Activated T-cell treated with anti-CD3 and anti-CD28 coated beads, Interleukin-2, amount 50 U/mL, for 72 hours (primary cell): ENCODE data around the gene KIF26A. TPM values are rescaled to one million over a fixed set of nuclear protein-coding genes. Genes with fewer than 3 reads are reported as not detected.

ENCODE experiments used
- ATAC-seq, 2 donors: fragments of 150-1000 bp; cut with Tn5 transposase; replicated peaks in 1 of 2; 2 replicates each; pipeline ENCODE4 v1.10.0; 2021; ENCODE audit warnings: moderate library complexity in 2 of 2, mild to moderate bottlenecking in 1 of 2
- DNase-seq, 2 donors: peaks; one replicate each; pipeline ENCODE4 v3.0.0; 2021 to 2022; ENCODE audit warnings: mixed read lengths in 1 of 2
- H3K27ac Mint-ChIP-seq: one replicate; pipeline ENCODE4 v1.8.0; 2022; ENCODE audit warnings: mild to moderate bottlenecking, moderate library complexity, mixed read lengths
- H3K27me3 Mint-ChIP-seq: one replicate; pipeline ENCODE4 v1.8.0; 2022; ENCODE audit warnings: low read depth, mixed read lengths
- H3K36me3 Mint-ChIP-seq, 2 donors: one replicate each; pipeline ENCODE4 v1.8.0; 2022; ENCODE audit warnings: mixed read lengths in 2 of 2, mild to moderate bottlenecking in 1 of 2; ENCODE audit not compliant: insufficient read depth in 2 of 2
- H3K4me1 Mint-ChIP-seq: one replicate; pipeline ENCODE4 v1.8.0; 2022; ENCODE audit warnings: low read depth, mixed read lengths
- H3K4me3 Mint-ChIP-seq, 2 donors: one replicate each; pipeline ENCODE4 v1.8.0; 2022; ENCODE audit warnings: mild to moderate bottlenecking in 2 of 2, mixed read lengths in 2 of 2, moderate library complexity in 2 of 2
- H3K9me3 Mint-ChIP-seq, 2 donors: one replicate each; pipeline ENCODE4 v1.8.0; 2022; ENCODE audit warnings: mixed read lengths in 2 of 2
- total RNA-seq, 2 donors: library from RNA; stranded (reverse); gene quantifications; one replicate each; pipeline ENCODE4 v1.2.3, GENCODE V29; 2022

Gene KIF26A
- total RNA-seq = under 1 TPM; 0.05 to 0.25 TPM

DNA sequence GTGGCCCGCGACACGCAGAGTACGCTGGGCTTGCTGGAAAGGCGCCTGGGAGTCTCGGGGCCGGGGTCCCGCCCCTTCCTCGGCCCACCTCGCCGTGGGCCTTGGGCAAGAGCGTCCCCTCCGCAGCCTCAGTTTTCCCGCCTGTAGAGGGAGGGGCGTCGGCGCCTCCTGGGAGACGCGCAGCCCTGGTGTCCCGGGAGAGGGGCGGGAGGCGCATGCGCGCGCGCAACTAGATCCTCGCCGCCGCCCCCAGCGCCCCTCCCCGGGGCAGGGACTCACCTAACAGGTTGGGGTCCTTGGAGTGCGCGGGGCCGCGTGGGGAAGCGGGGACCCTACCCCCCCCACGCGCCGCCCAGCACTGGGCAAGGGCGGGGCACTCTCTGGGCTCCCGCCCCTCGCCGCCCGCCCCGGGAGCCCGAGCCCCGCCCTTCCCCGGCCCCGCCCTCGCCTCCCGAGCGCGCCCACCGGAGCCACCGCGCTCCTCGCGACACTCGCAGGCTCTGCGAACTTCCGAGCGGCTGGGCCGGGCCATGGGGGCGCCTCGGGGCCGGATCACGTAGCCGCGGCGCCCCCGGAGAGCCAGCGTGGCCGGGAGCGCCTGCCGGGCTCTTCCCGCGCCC, at the start of gene KIF26A:
Gene KIF26A (plus strand): TSS at position 490 of the 620 bp plus-strand sequence. CDS start 136 bp downstream, outside the sequence.
- H3K4me1 Mint-ChIP-seq = peaks cover 8% of the 10 kb centered on the region
- no peaks in the 10 kb centered on the region for H3K36me3 Mint-ChIP-seq
- peak within 1 kb of the TSS; percentile 63 to 81 for H3K4me3 Mint-ChIP-seq
- H3K27ac Mint-ChIP-seq = no peak within 1 kb of the TSS
- peaks cover 30% of the 10 kb centered on the region for H3K27me3 Mint-ChIP-seq
- DNase-seq = peak; percentile 26 to 28
- ATAC-seq = peak; percentile 37 to 47
- H3K9me3 Mint-ChIP-seq = no peaks in the 10 kb centered on the region

DNA sequence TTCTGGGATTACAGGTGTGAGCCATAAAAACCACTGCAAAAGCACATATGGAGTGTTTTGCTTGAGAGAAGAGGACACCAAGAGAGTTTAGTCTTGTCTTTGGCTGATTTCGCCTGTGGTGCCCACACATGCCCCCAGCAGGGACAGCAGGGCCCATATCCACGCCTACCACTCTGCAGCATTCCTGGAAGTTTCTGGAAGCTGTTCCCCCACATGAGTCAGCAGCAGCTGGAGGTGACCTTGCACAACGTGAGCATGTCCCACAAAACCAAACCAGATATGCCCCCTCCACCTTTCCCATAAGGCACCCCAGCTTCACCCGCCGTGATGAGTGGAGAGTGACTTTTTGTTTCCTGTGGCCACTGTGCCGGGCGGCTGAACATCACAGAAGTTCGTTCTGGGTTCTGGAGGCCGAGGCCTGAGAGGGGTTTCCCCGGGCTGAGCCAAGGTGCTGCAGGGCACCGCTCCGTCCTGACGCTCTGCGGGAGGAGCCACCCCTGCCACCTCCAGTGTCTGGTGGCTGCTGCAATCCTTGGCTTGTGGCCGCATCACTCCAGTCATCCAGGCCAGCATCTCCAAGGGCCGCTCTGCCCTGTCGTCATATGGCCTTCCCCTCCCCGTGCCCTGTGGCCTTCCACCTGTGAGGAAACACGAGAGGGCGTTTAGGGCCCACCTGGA, 48.2 kb upstream of the KIF26A start:
- Mint-ChIP-seq H3K9me3 (no peaks in the 10 kb centered on the region), H3K4me1 (peaks cover 5% of the 10 kb centered on the region), H3K4me3 (no peak overlapping the region), H3K36me3 (no peaks in the 10 kb centered on the region), H3K27ac (no peak overlapping the region), H3K27me3 (no peaks in the 10 kb centered on the region)
- ATAC-seq (no peak), DNase-seq (no peak)

DNA sequence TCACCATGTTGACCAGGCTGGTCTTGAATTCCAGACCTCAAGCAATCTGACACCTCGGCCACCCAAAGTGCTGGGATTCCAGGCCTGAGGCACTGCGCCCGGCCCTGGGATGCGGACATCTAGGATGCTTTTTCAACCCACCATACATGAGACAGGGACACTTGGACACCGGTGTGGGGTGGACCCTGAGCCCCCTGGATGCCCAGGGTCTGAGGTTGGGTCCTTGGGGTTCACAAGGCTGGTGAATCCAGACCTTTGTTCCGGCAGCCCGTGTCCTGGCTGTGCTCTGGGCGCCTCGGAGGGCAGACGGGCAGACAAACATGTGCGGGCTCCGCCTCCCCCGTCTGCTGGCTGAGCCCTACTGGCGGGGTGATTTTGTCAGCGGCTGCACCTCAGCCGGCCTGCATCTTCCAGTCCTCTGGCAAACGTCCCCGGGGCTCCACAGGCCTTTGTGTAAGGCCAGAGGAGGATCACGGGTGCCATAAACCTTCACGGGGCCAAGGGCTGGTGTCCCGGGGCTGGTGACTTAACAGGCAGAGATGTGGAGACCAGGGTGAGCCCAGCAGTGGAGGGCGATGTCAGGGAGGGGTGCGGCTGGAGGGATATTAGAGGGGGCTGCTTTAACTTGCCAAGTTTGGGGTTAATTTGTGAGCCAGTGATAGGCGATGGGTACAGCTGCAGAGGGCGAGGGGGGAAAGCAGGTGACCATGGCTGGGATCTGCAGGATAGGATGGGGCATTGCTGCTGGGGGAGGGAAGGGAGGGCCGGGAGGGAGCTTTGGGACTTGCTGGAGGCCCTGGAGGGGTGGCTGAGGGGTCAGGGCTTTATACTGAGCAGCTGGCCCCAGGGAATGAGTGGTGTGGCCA, 47.1 kb upstream of the KIF26A start:
- ATAC-seq (no peak), DNase-seq (no peak)
- Mint-ChIP-seq H3K27me3 (no peaks in the 10 kb centered on the region), H3K9me3 (no peaks in the 10 kb centered on the region), H3K27ac (no peak overlapping the region), H3K4me1 (peaks cover 5% of the 10 kb centered on the region), H3K4me3 (no peak overlapping the region), H3K36me3 (no peaks in the 10 kb centered on the region)

DNA sequence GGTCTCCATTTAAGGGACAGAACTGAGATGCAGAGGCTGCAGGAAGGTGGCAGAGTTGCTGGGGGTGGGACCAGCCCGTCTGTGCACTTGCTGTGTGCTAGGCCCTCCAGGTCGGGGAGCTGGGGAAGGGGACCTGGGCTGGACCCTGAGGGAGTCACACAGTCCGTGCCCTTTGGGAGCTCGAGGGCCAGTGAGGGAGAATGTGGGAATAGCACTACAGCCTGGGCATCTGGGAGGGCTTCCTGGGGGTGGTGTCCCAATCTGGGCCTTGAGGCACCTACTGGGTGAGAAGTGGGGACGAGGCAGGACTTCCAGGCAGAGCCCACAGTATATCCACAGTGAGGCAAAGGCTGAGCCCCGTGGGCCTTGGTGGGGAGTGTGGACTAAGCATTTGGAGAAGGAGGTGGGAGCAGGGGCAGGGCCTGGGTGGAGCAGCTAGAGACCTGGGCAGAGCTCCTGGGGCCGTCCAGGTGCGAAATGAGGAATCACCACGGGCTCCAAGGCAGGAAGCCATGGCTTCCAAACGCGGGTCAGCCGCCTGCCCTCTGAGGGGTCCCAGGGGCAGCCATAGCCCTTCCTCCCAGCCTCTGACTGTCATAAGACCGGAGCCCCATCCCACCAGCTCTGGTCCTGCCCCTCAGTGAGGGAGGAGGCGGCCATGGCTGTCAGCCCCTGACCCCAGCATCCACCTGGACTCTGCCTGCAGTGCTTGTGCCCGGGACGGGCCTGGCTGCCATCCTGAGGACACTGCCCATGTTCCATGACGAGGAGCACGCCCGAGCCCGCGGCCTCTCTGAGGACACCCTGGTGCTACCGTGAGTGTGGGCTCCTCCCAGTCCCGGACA, 46.2 kb upstream of the KIF26A start:
- H3K4me1 Mint-ChIP-seq = peaks cover 5% of the 10 kb centered on the region
- H3K27ac Mint-ChIP-seq = no peak overlapping the region
- no peaks in the 10 kb centered on the region for H3K27me3 Mint-ChIP-seq
- no peaks in the 10 kb centered on the region for H3K36me3 Mint-ChIP-seq
- H3K9me3 Mint-ChIP-seq = no peaks in the 10 kb centered on the region
- ATAC-seq (no peak), DNase-seq (no peak)
- no peak overlapping the region for H3K4me3 Mint-ChIP-seq

DNA sequence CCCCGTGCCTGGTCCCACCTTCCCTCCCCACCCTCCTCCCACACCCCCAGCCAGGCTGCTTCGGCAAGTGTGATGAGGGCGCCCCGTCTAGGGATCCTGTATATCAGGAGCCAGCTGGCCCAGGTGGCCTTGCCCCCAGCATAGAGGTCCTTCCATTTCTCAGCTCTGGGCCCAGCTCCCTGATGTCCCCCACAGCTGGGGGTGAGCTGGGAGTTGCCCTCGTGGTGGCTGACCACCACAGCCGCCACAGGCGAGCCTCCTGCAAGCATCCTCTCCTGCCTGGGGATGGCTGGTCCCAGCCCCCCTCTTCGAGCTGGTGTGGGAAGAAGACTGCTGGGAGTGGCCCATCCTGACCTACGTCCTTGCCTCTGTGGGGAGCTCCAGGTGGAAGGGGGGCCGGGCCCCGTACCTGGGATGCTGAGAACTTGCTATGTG, 45.4 kb upstream of the KIF26A start:
- ATAC-seq (no peak), DNase-seq (no peak)
- H3K36me3 Mint-ChIP-seq = no peaks in the 10 kb centered on the region

DNA sequence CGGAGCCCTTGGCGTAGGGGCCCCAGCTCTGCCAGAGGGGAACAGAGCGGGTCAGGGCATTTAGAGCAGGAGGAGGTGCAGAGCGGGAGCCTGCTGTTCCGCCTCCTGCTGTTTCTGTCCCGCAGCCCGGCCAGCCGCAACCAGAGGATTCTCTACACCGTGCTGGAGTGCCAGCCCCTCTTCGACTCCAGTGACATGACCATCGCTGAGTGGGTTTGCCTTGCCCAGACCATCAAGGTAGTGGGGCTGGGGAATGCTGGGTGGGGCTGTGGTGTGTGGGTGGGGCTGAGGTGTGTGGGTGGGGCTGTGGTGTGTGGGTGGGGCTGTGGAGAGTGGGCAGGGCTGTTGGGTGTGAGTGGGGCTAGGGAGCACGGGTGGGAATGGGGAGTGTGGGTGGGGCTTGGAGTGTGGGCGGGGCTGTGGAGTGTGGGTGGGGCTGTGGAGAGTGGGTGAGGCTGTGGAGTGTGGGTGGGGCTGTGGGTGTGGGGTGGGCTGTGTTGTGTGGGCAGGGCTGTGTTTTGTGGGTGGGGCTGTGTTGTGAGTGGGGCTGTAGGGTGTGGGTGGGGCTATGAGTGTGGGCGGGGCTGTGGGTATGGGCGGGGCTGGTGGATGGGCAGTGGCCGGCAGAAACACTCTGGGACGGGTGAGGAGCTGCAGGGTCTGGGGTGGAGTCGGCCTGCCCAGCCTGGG, 44.9 kb upstream of the KIF26A start:
- H3K27me3 Mint-ChIP-seq = no peaks in the 10 kb centered on the region
- H3K27ac Mint-ChIP-seq = no peak overlapping the region
- DNase-seq (no peak), ATAC-seq (peak in 1 of 2 donors; percentile 13)
- peaks cover 5% of the 10 kb centered on the region for H3K4me1 Mint-ChIP-seq
- no peaks in the 10 kb centered on the region for H3K9me3 Mint-ChIP-seq
- no peak overlapping the region for H3K4me3 Mint-ChIP-seq
- no peaks in the 10 kb centered on the region for H3K36me3 Mint-ChIP-seq

More for the DNA sequence above, 45.4 kb upstream of the KIF26A start:
- peaks cover 5% of the 10 kb centered on the region for H3K4me1 Mint-ChIP-seq
- no peak overlapping the region for H3K4me3 Mint-ChIP-seq
- H3K9me3 Mint-ChIP-seq = no peaks in the 10 kb centered on the region
- H3K27ac Mint-ChIP-seq = no peak overlapping the region
- no peaks in the 10 kb centered on the region for H3K27me3 Mint-ChIP-seq

DNA sequence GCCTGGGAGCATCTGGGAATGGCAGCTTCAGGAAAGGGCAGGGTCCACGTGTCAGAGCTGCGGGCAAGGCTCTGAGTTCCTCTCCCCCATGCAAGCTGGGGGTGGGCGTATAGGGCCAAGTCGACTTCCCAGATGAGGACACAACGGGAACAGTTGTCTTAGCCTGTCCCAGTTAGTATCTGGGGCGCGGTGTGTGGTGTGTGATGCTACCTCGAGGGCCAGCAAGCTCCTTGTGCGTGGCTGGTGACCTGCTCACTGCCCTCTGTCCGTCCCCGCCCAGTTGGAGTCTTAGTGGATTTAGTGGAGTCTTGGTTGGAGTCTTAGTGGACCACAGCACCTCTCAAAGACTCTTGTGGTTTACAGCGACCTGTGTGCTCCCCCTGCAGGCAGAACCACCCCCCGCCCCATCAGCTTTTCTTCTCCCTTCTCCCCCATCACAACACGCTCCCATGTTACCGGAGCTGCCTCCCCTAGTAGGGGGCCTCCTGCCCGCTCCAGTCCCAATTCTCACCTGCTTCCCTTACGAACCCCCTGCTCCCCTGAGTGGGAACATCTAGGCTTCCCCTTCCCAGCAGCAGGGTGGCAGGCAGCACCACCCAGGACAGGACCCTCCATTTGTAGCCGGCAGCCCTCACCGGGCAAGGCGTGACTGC, 44.2 kb upstream of the KIF26A start:
- Mint-ChIP-seq H3K4me3 (no peak overlapping the region), H3K27me3 (no peaks in the 10 kb centered on the region), H3K27ac (no peak overlapping the region), H3K9me3 (no peaks in the 10 kb centered on the region), H3K36me3 (no peaks in the 10 kb centered on the region), H3K4me1 (peaks cover 5% of the 10 kb centered on the region)
- ATAC-seq (no peak), DNase-seq (no peak)

DNA sequence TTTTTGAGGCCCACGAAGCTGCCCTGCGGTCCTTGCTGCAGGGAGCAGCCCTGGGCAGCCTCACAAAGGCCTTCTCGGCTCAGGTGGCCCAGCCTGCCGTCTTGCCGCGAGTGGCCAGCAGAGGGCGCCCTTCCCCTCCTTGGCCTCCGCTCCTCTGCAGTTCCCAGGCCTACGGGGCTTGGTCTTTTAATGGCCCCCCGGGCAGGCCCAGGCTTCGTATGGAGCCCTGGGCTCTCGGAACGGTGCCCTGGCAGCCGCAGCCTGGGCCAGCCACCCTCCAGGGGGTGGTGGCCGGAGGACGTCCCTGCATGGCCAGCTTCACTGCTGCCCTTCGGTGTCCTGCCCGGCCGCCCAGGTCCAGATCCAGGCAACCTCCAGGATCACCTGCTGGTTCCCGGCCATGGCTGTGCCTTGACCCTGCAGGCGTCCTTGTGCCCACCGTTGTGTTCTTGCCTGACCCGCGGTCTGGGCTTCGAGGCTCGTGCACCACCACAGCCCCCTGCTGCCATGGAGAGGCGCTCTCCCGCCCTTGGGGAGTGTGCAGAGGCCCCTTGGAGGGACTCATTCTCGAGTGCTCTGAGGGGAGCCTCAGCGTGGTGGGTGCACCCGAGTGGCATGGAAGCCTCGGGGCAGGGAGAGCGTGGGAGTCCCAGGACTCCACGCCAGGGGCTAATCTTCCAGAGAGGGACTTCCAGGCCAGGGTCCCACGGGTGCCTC, 43.5 kb upstream of the KIF26A start:
- Mint-ChIP-seq H3K27me3 (no peaks in the 10 kb centered on the region), H3K4me1 (peaks cover 5% of the 10 kb centered on the region), H3K36me3 (no peaks in the 10 kb centered on the region), H3K27ac (no peak overlapping the region), H3K4me3 (no peak overlapping the region), H3K9me3 (no peaks in the 10 kb centered on the region)
- ATAC-seq = peak; percentile 70 to 71
- DNase-seq = peak; percentile 78 to 86

DNA sequence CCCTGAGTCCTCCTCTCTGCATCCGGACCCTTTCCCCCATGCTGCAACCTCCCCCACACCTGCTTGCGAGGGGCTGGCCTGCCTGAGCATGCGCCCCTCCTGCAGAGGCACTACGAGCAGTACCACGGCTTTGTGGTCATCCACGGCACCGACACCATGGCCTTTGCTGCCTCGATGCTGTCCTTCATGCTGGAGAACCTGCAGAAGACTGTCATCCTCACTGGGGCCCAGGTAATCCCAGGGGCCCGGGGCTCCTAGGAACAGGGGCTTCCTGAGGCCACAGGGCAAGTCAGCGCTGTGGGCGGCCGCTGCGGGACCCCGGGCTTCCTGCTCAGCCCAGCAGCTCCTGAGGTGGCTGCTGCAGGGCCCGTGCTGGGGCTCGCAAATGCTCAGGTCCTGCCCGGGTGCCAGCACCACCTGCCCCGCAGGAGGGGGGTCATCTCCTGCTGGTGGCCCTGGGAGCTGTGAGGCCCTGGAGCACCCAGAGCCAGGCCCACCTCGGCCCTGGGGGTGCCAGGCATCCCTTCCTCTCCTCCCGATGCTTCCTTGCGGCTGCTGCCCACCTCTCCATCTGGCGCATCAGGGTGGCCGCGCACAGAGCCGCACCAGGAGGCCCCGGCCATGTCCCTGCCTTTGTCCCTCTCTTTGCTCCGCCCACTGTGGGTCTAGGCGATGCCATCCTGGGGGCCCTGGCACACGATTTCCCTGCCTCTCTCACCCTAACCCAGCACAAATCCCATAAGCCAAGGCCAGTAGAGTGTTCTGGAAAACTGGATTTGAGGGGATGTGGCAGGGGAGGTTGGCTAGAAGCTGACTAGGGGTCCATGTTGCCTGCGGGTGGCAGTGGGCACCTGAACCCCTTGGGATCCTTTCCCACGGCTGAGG, 42.7 kb upstream of the KIF26A start:
- Mint-ChIP-seq H3K4me1 (peaks cover 5% of the 10 kb centered on the region), H3K4me3 (no peak overlapping the region), H3K27me3 (no peaks in the 10 kb centered on the region), H3K36me3 (no peaks in the 10 kb centered on the region), H3K27ac (no peak overlapping the region), H3K9me3 (no peaks in the 10 kb centered on the region)
- ATAC-seq (no peak), DNase-seq (no peak)

DNA sequence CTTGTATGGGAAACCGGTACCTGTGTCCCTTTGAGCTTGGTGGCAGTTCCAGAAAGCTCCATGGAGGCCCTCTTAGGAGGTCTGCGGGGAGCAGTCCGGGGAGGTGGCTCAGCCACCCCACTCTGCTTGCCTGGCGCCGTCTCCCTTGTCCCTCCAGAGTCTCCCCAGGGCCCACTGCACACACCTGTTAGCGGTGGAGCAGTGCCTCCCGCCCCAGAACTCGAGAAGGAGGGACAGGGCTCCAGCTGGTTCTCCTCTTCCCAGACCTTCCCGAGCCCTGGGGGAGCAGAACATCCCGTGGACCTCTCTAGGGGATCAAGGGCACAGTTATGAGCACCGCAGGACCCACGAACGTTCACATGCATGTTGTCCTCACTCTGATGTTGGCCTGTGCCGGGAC, 42.1 kb upstream of the KIF26A start:
- no peaks in the 10 kb centered on the region for H3K9me3 Mint-ChIP-seq
- no peak overlapping the region for H3K27ac Mint-ChIP-seq
- ATAC-seq = no peak

More for the DNA sequence above, 42.1 kb upstream of the KIF26A start:
- peaks cover 5% of the 10 kb centered on the region for H3K4me1 Mint-ChIP-seq
- no peak overlapping the region for H3K4me3 Mint-ChIP-seq
- H3K36me3 Mint-ChIP-seq = no peaks in the 10 kb centered on the region
- no peak for DNase-seq
- H3K27me3 Mint-ChIP-seq = no peaks in the 10 kb centered on the region
